IMR-90 (cell line): Measurements from ENCODE around the gene SLC30A9. TPM values are rescaled to one million over a fixed set of nuclear protein-coding genes. Genes with fewer than 3 reads are reported as not detected.

Source experiments
- ATAC-seq: fragments of 200-7000 bp; cut with Tn5 transposase; 2 replicates; pipeline ENCODE4 v1.9.1; 2020; ENCODE audit warnings: low read depth, mild to moderate bottlenecking, moderate library complexity
- BruUV-seq: library from RNA; stranded (reverse); fragments of 400-500 nt; replicated peaks from 2 replicates; lab custom pipeline; 2021; lab: Mats Ljungman, UMichigan
- CTCF ChIA-PET: fragments of 300-600 bp; formaldehyde crosslinking; extraction: SDS; loops from one replicate; lab custom pipeline; 2021; ENCODE audit warnings: antibody characterized with exemption; lab: Yijun Ruan, JAX
- POLR2A ChIA-PET: fragments of 300-600 bp; sonication (Branson Sonifier 250); formaldehyde crosslinking; loops from one replicate; lab custom pipeline; 2022; ENCODE audit warnings: antibody characterized with exemption; ENCODE audit not compliant: unreplicated experiment; lab: Charles Lee
- DNase-seq: peaks from one replicate; pipeline ENCODE4 v3.0.0; 2013
- H2AFZ ChIP-seq: replicated peaks from 2 replicates; pipeline ENCODE3; 2013; ENCODE audit warnings: low read length, mild to moderate bottlenecking; ENCODE audit not compliant: poor library complexity
- H2AK5ac ChIP-seq: 2 replicates; pipeline ENCODE4 v1.6.1; 2013; ENCODE audit warnings: low read depth, low read length, inconsistent platforms
- H2AK9ac ChIP-seq: replicated peaks from 2 replicates; pipeline ENCODE3; 2013; ENCODE audit warnings: mild to moderate bottlenecking, low read depth, low read length, moderate library complexity; ENCODE audit not compliant: poor library complexity
- H2BK120ac ChIP-seq: 2 replicates; pipeline ENCODE4 v1.6.1; 2013; ENCODE audit warnings: low read depth, low read length, inconsistent platforms
- H2BK15ac ChIP-seq: 3 replicates; pipeline ENCODE4 v1.6.1; 2013; ENCODE audit warnings: low read depth, low read length, inconsistent platforms
- H2BK20ac ChIP-seq: 2 replicates; pipeline ENCODE4 v1.6.1; 2013; ENCODE audit warnings: low read depth, mild to moderate bottlenecking, inconsistent platforms, low read length, moderate library complexity
- H2BK5ac ChIP-seq: 2 replicates; pipeline ENCODE4 v1.6.1; 2013; ENCODE audit warnings: mild to moderate bottlenecking, low read depth, low read length, inconsistent platforms; ENCODE audit not compliant: poor library complexity, severe bottlenecking
- H3K14ac ChIP-seq: replicated peaks from 2 replicates; pipeline ENCODE4 v1.6.1; 2013; ENCODE audit warnings: low read depth, low read length, inconsistent platforms
- H3K18ac ChIP-seq: 2 replicates; pipeline ENCODE4 v1.6.1; 2013; ENCODE audit warnings: low read depth, low read length, control low read depth
- H3K23ac ChIP-seq: 2 replicates; pipeline ENCODE4 v1.6.1; 2013; ENCODE audit warnings: low read depth, low read length, inconsistent platforms
- H3K27ac ChIP-seq: 2 replicates; pipeline ENCODE4 v1.5.1; 2013; ENCODE audit warnings: mild to moderate bottlenecking, control low read depth, low read length; ENCODE audit not compliant: insufficient read depth
- H3K27me3 ChIP-seq: 2 replicates; pipeline ENCODE4 v1.6.1; 2013; ENCODE audit warnings: low read length; ENCODE audit not compliant: control insufficient read depth, insufficient read depth
- H3K36me3 ChIP-seq: 2 replicates; pipeline ENCODE4 v1.6.1; 2013; ENCODE audit warnings: low read length, mixed read lengths; ENCODE audit not compliant: control insufficient read depth, insufficient read depth
- H3K4ac ChIP-seq: 2 replicates; pipeline ENCODE4 v1.6.1; 2013; ENCODE audit warnings: low read depth, low read length, inconsistent platforms
- H3K4me1 ChIP-seq: 2 replicates; pipeline ENCODE4 v1.6.1; 2013; ENCODE audit warnings: low read length, mixed read lengths; ENCODE audit not compliant: control insufficient read depth, insufficient read depth
- H3K4me2 ChIP-seq: 2 replicates; pipeline ENCODE4 v1.6.1; 2013; ENCODE audit warnings: low read depth, mild to moderate bottlenecking, control low read depth, low read length, moderate library complexity
- H3K4me3 ChIP-seq: 2 replicates; pipeline ENCODE4 v1.5.1; 2013; ENCODE audit warnings: low read depth, mild to moderate bottlenecking, control low read depth, low read length, moderate library complexity; ENCODE audit not compliant: insufficient read depth
- H3K56ac ChIP-seq: 2 replicates; pipeline ENCODE4 v1.6.1; 2013; ENCODE audit warnings: low read length, inconsistent platforms; ENCODE audit not compliant: insufficient read depth; ENCODE audit errors: extremely low read depth
- H3K79me1 ChIP-seq, 2 experiments: 2 replicates each; pipeline ENCODE4 v1.6.1; 2013; ENCODE audit warnings: low read length in 2 of 2, inconsistent platforms in 1 of 2, low read depth in 1 of 2
- H3K9ac ChIP-seq: 2 replicates; pipeline ENCODE4 v1.6.1; 2013; ENCODE audit warnings: low read depth, low read length, control low read depth
- H3K9me1 ChIP-seq: 2 replicates; pipeline ENCODE4 v1.6.1; 2013; ENCODE audit warnings: low read length, inconsistent platforms; ENCODE audit not compliant: insufficient read depth
- H3K9me3 ChIP-seq: 2 replicates; pipeline ENCODE4 v1.6.1; 2013; ENCODE audit warnings: low read length; ENCODE audit not compliant: control insufficient read depth, insufficient read depth
- H4K20me1 ChIP-seq: 2 replicates; pipeline ENCODE4 v1.6.1; 2013; ENCODE audit warnings: low read length, inconsistent platforms; ENCODE audit not compliant: insufficient read depth
- H4K5ac ChIP-seq: 2 replicates; pipeline ENCODE4 v1.6.1; 2013; ENCODE audit warnings: mild to moderate bottlenecking, low read depth, low read length, control low read depth
- H4K8ac ChIP-seq, 2 experiments: 2 replicates each; pipeline ENCODE4 v1.6.1; 2013; ENCODE audit warnings: low read depth in 2 of 2, low read length in 2 of 2, control low read depth in 1 of 2, inconsistent platforms in 1 of 2
- H4K91ac ChIP-seq: 2 replicates; pipeline ENCODE4 v1.6.1; 2013; ENCODE audit warnings: low read depth, low read length, inconsistent platforms; ENCODE audit not compliant: insufficient read depth
- BHLHE40 ChIP-seq: fragments of 150-350 bp; IDR thresholded peaks from 2 replicates; pipeline ENCODE4 v1.6.1; 2016; ENCODE audit warnings: mild to moderate bottlenecking, low read depth, low read length
- CEBPB ChIP-seq: IDR thresholded peaks from 2 replicates; pipeline ENCODE4 v1.6.1; 2012; ENCODE audit warnings: low read depth, low read length, improper control_type of control experiment
- CHD1 ChIP-seq: IDR thresholded peaks from 2 replicates; pipeline ENCODE4 v1.6.1; 2012; ENCODE audit warnings: low read depth, low read length, improper control_type of control experiment
- FOS ChIP-seq: fragments of 150-350 bp; IDR thresholded peaks from 2 replicates; pipeline ENCODE4 v1.6.1; 2016; ENCODE audit warnings: low read depth, low read length
- MAFK ChIP-seq: IDR thresholded peaks from 2 replicates; pipeline ENCODE4 v1.6.1; 2012; ENCODE audit warnings: low read depth, low read length, improper control_type of control experiment
- MXI1 ChIP-seq: IDR thresholded peaks from 2 replicates; pipeline ENCODE4 v1.6.1; 2012; ENCODE audit warnings: low read depth, mild to moderate bottlenecking, low read length, moderate library complexity, borderline replicate concordance
- NFE2L2 ChIP-seq: fragments of 150-350 bp; IDR thresholded peaks from 2 replicates; pipeline ENCODE4 v1.6.1; 2016; ENCODE audit warnings: low read depth, mild to moderate bottlenecking, low read length
- POLR2A ChIP-seq: IDR thresholded peaks from 2 replicates; pipeline ENCODE4 v1.6.1; 2012; ENCODE audit warnings: mild to moderate bottlenecking, low read depth, low read length
- RAD21 ChIP-seq: IDR thresholded peaks from 2 replicates; pipeline ENCODE4 v1.6.1; 2012; ENCODE audit warnings: low read length, improper control_type of control experiment
- RCOR1 ChIP-seq: IDR thresholded peaks from 2 replicates; pipeline ENCODE4 v1.6.1; 2012; ENCODE audit warnings: mild to moderate bottlenecking, low read length, improper control_type of control experiment; ENCODE audit not compliant: insufficient replicate concordance
- RFX5 ChIP-seq: IDR thresholded peaks from 2 replicates; pipeline ENCODE4 v1.8.0; 2012; ENCODE audit warnings: low read depth, mild to moderate bottlenecking, low read length, moderate library complexity
- SMC3 ChIP-seq: fragments of 150-350 bp; IDR thresholded peaks from 2 replicates; pipeline ENCODE4 v1.6.1; 2016; ENCODE audit warnings: low read depth, mild to moderate bottlenecking, antibody characterized with exemption, low read length, moderate library complexity
- WGBS, 2 experiments: methylation state at CpG; one replicate each; pipeline versions ENCODE4 v1.1.5 to v1.1.7; 2013; ENCODE audit warnings: missing lambda C conversion rate in 2 of 2; ENCODE audit not compliant: insufficient read length in 1 of 2; ENCODE audit errors: extremely low coverage in 2 of 2; 5-methylcytosine and 5-hydroxymethylcytosine counted together
- dilution Hi-C: fragments of 300-500 bp; cut with HindIII; formaldehyde crosslinking; loops from one replicate; pipeline ENCODE4 v1.14.3; 2018; ENCODE audit warnings: low sequenced_read_pairs; ENCODE audit not compliant: unreplicated experiment
- in situ Hi-C: fragments of 300-500 bp; cut with MboI; formaldehyde crosslinking; loops from 3 replicates; pipeline ENCODE4 v1.14.3; 2019; ENCODE audit warnings: low sequenced_read_pairs, inconsistent platforms, mixed read lengths
- intact Hi-C: fragments of 100-400 bp; cut with micrococcal nuclease; formaldehyde crosslinking; loops from 2 replicates; pipeline ENCODE4 v1.10.0; 2022
- polyA plus RNA-seq, 3 experiments: library from polyadenylated mRNA; depleted of rRNA; stranded (reverse); fragments of >200 nt; gene quantifications; 2 replicates each; pipeline ENCODE4 v1.2.3, GENCODE V29; 2012; ENCODE audit warnings: low replicate concordance in 1 of 3
- total RNA-seq: library from RNA; depleted of rRNA; stranded (reverse); fragments of >200 nt; gene quantifications from 2 replicates; pipeline ENCODE4 v1.2.3, GENCODE V29; 2012
- TF ChIP-seq, protein P1 (sequence below): fragments of 150-350 bp; IDR thresholded peaks from 2 replicates; pipeline ENCODE4 v1.6.1; 2017; ENCODE audit warnings: mild to moderate bottlenecking, antibody characterized with exemption, low read length, low read depth
- TF ChIP-seq, protein P2 (sequence below): conservative IDR thresholded peaks from 2 replicates; pipeline ENCODE4 v1.5.1; 2012; ENCODE audit warnings: mild to moderate bottlenecking, low read depth, low read length, improper control_type of control experiment
- TF ChIP-seq, protein P3 (sequence below): fragments of 150-350 bp; IDR thresholded peaks from 2 replicates; pipeline ENCODE4 v1.6.1; 2016; ENCODE audit warnings: low read depth, mild to moderate bottlenecking, low read length, moderate library complexity, borderline replicate concordance

SLC30A9 gene
- total and polyA plus RNA-seq, 2 of the 4 experiments (the other 2 are of a cell fraction) = 32.0 to 72.6 TPM

DNA sequence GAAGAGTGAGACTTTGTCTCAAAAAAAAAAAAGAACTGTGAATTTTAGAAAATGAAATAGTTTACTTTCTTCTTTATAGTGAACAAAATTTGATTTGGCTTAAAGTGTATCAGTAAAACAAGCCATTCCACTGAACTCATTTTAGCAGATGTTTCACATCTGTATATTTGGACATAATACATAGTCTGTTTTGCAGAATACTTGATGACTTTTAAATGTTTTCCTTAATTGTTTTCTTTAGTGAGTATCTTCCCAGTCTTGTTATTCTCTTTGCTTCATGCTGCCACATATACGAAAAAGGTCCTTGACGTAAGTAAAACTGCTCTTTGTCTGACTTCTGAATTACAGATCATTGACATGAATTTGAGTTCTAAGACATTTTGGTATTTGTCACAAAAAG, 46.8 kb upstream of the SLC30A9 start:
- Histone ChIP-seq H3K4me3 (no peak overlapping the region), H2BK15ac (no peak overlapping the region), H2BK120ac (no peak overlapping the region), H2AK5ac (no peak overlapping the region), H3K4me1 (peaks cover 2% of the 10 kb centered on the region; the same call in 1 of the 2 replicates), H4K91ac (no peak overlapping the region), H3K9me1 (0 out of 2 replicates have a peak, but pooled peaks cover 2% of the 10 kb centered on the region), H3K14ac (no peak overlapping the region), H3K18ac (no peak overlapping the region), H2AK9ac (no peak overlapping the region), H3K4ac (no peak overlapping the region), H3K27me3 (no peaks in the 10 kb centered on the region), H3K23ac (no peak overlapping the region), H3K36me3 (peaks cover 5% of the 10 kb centered on the region), H4K5ac (no peak overlapping the region), H3K4me2 (no peak overlapping the region), H2BK5ac (no peak overlapping the region), H4K20me1 (peaks cover 4% of the 10 kb centered on the region; the same call in 1 of the 2 replicates), H3K9me3 (no peaks in the 10 kb centered on the region), H2BK20ac (no peak overlapping the region), H4K8ac (no peak overlapping the region), H3K56ac (no peak overlapping the region), H3K9ac (no peak overlapping the region), H2AFZ (no peak overlapping the region), H3K27ac (no peak overlapping the region), H3K79me1 (peaks cover 7 to 11% of the 10 kb centered on the region in 2 experiments)
- in situ Hi-C loops (no loop called here), intact Hi-C loops (no loop called here), dilution Hi-C loops (no loop called here)
- ChIA-PET CTCF (interaction anchor here (0.7 kb wide), 1 partner anchor 62 kb away, joined by 3 read pairs; no protein-coding TSS in a partner anchor), POLR2A (no interaction called here)
- ATAC-seq (no peak), DNase-seq (no peak)
- TF ChIP-seq, protein P1, sequence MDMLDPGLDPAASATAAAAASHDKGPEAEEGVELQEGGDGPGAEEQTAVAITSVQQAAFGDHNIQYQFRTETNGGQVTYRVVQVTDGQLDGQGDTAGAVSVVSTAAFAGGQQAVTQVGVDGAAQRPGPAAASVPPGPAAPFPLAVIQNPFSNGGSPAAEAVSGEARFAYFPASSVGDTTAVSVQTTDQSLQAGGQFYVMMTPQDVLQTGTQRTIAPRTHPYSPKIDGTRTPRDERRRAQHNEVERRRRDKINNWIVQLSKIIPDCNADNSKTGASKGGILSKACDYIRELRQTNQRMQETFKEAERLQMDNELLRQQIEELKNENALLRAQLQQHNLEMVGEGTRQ = no peak
- TF ChIP-seq MAFK (no peak), CHD1 (no peak), RCOR1 (no peak), MXI1 (no peak), SMC3 (no peak), NFE2L2 (no peak), CEBPB (no peak), RFX5 (no peak), RAD21 (no peak), FOS (no peak), POLR2A (no peak), BHLHE40 (no peak)
- TF ChIP-seq, protein P2, sequence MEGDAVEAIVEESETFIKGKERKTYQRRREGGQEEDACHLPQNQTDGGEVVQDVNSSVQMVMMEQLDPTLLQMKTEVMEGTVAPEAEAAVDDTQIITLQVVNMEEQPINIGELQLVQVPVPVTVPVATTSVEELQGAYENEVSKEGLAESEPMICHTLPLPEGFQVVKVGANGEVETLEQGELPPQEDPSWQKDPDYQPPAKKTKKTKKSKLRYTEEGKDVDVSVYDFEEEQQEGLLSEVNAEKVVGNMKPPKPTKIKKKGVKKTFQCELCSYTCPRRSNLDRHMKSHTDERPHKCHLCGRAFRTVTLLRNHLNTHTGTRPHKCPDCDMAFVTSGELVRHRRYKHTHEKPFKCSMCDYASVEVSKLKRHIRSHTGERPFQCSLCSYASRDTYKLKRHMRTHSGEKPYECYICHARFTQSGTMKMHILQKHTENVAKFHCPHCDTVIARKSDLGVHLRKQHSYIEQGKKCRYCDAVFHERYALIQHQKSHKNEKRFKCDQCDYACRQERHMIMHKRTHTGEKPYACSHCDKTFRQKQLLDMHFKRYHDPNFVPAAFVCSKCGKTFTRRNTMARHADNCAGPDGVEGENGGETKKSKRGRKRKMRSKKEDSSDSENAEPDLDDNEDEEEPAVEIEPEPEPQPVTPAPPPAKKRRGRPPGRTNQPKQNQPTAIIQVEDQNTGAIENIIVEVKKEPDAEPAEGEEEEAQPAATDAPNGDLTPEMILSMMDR = no peak
- TF ChIP-seq, protein P3, sequence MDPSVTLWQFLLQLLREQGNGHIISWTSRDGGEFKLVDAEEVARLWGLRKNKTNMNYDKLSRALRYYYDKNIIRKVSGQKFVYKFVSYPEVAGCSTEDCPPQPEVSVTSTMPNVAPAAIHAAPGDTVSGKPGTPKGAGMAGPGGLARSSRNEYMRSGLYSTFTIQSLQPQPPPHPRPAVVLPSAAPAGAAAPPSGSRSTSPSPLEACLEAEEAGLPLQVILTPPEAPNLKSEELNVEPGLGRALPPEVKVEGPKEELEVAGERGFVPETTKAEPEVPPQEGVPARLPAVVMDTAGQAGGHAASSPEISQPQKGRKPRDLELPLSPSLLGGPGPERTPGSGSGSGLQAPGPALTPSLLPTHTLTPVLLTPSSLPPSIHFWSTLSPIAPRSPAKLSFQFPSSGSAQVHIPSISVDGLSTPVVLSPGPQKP = no peak
- WGBS, 2 experiments = no CpG with 5 or more reads among the region's 2 CpGs
- no TSS peak for BruUV-seq
